Tibial nerve (tissue), 3 donors: Measurements from ENCODE around the gene GATAD1.

Source experiments
- POLR2A ChIP-seq, 2 donors: fragments of 450-650 bp; IDR thresholded peaks; one replicate each; pipeline ENCODE4 v1.6.1; 2017; ENCODE audit warnings: antibody characterized with exemption in 2 of 2, mild to moderate bottlenecking in 2 of 2, moderate library complexity in 2 of 2
- TF ChIP-seq, protein P1 (sequence below), 5 experiments: fragments of 200-600 bp in 3 of 5; fragments of 450-650 bp in 2 of 5; sonication (generic) in 3 of 5; IDR thresholded peaks; one replicate each; pipeline ENCODE4 v1.5.1; 2016 to 2019; ENCODE audit warnings: antibody characterized with exemption in 5 of 5, mild to moderate bottlenecking in 3 of 5, moderate library complexity in 2 of 5

DNA sequence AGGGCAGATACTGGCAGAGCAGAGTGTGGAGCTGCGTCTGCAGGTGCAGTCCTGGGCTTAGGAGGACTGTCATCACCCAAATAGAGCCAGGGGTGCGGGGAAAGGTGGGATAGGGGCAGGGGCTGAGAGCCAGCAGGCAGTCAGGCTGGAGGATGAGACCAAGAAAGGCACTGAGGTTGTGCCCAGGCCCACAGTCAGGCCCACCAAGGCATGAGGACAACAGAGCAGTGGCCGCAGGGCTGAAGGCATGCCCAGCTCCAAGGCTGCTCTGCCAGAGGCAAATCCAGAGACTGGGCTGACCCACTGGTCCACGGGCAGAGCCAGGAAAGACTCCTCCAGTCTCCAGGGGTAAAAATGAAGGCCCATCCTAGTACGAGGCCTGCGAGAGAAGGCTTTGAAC is 24.4 kb upstream of the GATAD1 start:
- TF ChIP-seq, protein P1, sequence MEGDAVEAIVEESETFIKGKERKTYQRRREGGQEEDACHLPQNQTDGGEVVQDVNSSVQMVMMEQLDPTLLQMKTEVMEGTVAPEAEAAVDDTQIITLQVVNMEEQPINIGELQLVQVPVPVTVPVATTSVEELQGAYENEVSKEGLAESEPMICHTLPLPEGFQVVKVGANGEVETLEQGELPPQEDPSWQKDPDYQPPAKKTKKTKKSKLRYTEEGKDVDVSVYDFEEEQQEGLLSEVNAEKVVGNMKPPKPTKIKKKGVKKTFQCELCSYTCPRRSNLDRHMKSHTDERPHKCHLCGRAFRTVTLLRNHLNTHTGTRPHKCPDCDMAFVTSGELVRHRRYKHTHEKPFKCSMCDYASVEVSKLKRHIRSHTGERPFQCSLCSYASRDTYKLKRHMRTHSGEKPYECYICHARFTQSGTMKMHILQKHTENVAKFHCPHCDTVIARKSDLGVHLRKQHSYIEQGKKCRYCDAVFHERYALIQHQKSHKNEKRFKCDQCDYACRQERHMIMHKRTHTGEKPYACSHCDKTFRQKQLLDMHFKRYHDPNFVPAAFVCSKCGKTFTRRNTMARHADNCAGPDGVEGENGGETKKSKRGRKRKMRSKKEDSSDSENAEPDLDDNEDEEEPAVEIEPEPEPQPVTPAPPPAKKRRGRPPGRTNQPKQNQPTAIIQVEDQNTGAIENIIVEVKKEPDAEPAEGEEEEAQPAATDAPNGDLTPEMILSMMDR (IDR thresholded peaks at IDR 0.05) = no peak
- no peak for TF ChIP-seq POLR2A (IDR thresholded peaks at IDR 0.05)
